Peyer's patch (tissue), 4 donors: ENCODE results near the gene SNX24. TPM values are rescaled to one million over a fixed set of nuclear protein-coding genes. Genes with fewer than 3 reads are reported as not detected.
"Not testable (repeated sequence)": the region's sequence is repeated elsewhere in the genome, so short reads cannot be mapped to it uniquely, and the experiment has no call there.

Experiments used
- DNase-seq, 3 donors: peaks; one replicate each; pipeline ENCODE4 v3.0.0-alpha.2; 2017 to 2019
- H3K27ac ChIP-seq, 4 donors: fragments of 200-600 bp; sonication (generic); one replicate each; pipeline ENCODE4 v1.5.1; 2016 to 2019
- H3K27me3 ChIP-seq, 2 donors: fragments of 200-600 bp; sonication (generic); one replicate each; pipeline ENCODE4 v1.5.1; 2019
- H3K36me3 ChIP-seq, 3 donors: fragments of 200-600 bp; sonication (generic); one replicate each; pipeline ENCODE4 v1.5.1; 2016 to 2019
- H3K4me1 ChIP-seq, 4 donors: fragments of 200-600 bp; sonication (generic); one replicate each; pipeline ENCODE4 v1.5.1; 2016 to 2019
- H3K4me3 ChIP-seq, 4 donors: fragments of 200-600 bp; sonication (generic); 1 replicate in 3 of 4; 2 replicates in 1 of 4; pipeline ENCODE4 v1.5.1; 2016 to 2019; ENCODE audit warnings: mild to moderate bottlenecking in 1 of 4
- H3K9me3 ChIP-seq, 4 donors: fragments of 200-600 bp; sonication (generic); one replicate each; pipeline ENCODE4 v1.5.1; 2016 to 2019; ENCODE audit warnings: mild to moderate bottlenecking in 1 of 4
- CTCF ChIP-seq, 6 experiments: fragments of 450-650 bp in 4 of 6; fragments of 200-600 bp in 2 of 6; sonication (generic) in 1 of 6; IDR thresholded peaks; one replicate each; pipeline ENCODE4 v1.5.1; 2017 to 2019; ENCODE audit warnings: antibody characterized with exemption in 6 of 6, mild to moderate bottlenecking in 3 of 6, moderate library complexity in 1 of 6
- POLR2A ChIP-seq, 2 donors: fragments of 450-650 bp; IDR thresholded peaks; one replicate each; pipeline ENCODE4 v1.5.1; 2017; ENCODE audit warnings: antibody characterized with exemption in 2 of 2, mild to moderate bottlenecking in 2 of 2, moderate library complexity in 2 of 2
- total RNA-seq, 4 donors: library from RNA; depleted of rRNA; stranded (reverse); fragments of >200 nt; gene quantifications; one replicate each; pipeline ENCODE4 v1.1.0, GENCODE V29; 2016

Gene SNX24
- total RNA-seq, 4 donors from 2014 or later = 19.4 to 45.5 (median 29.3) TPM

- Histone ChIP-seq H3K27ac (no peak overlapping the region), H3K4me1 (no peaks in the 10 kb centered on the region), H3K27me3 (no peaks in the 10 kb centered on the region), H3K4me3 (no peak overlapping the region), H3K9me3 (no peaks in the 10 kb centered on the region), H3K36me3 (no peaks in the 10 kb centered on the region)
- DNase-seq = no peak
- TF ChIP-seq POLR2A (IDR thresholded peaks at IDR 0.05) (no peak), CTCF (IDR thresholded peaks at IDR 0.05) (no peak)
These were observed 127.5 kb downstream of the SNX24 start for GRCh38 chr5:122972877-122973276.

GRCh38 chr5:122973759-122974158, 128.3 kb downstream of the SNX24 start:
- H3K27ac ChIP-seq, H3K9me3 ChIP-seq: not testable (repeated sequence)

GRCh38 chr5:122974251-122974650, 128.8 kb downstream of the SNX24 start:
- not testable (repeated sequence) for H3K27ac ChIP-seq, H3K27me3 ChIP-seq, H3K4me3 ChIP-seq, H3K4me1 ChIP-seq, H3K36me3 ChIP-seq, H3K9me3 ChIP-seq, DNase-seq

More at GRCh38 chr5:122973759-122974158, 128.3 kb downstream of the SNX24 start:
- not testable (repeated sequence) for DNase-seq, H3K4me3 ChIP-seq, H3K27me3 ChIP-seq, H3K4me1 ChIP-seq, H3K36me3 ChIP-seq

- Histone ChIP-seq H3K4me3 (no peak overlapping the region), H3K27me3 (no peaks in the 10 kb centered on the region), H3K36me3 (no peaks in the 10 kb centered on the region), H3K27ac (no peak overlapping the region), H3K4me1 (no peaks in the 10 kb centered on the region), H3K9me3 (no peaks in the 10 kb centered on the region)
- TF ChIP-seq CTCF (IDR thresholded peaks at IDR 0.05) (no peak), POLR2A (IDR thresholded peaks at IDR 0.05) (no peak)
- no peak for DNase-seq
These were observed 131.9 kb downstream of the SNX24 start for GRCh38 chr5:122977319-122977718.

- no peaks in the 10 kb centered on the region for H3K4me1 ChIP-seq
- H3K27me3 ChIP-seq = no peaks in the 10 kb centered on the region
- H3K27ac ChIP-seq = no peak overlapping the region
- no peaks in the 10 kb centered on the region for H3K36me3 ChIP-seq
- TF ChIP-seq POLR2A (IDR thresholded peaks at IDR 0.05) (no peak), CTCF (IDR thresholded peaks at IDR 0.05) (no peak)
- no peaks in the 10 kb centered on the region for H3K9me3 ChIP-seq
- no peak overlapping the region for H3K4me3 ChIP-seq
- DNase-seq = no peak
These were observed 132.7 kb downstream of the SNX24 start for GRCh38 chr5:122978068-122978467.

- no peak for TF ChIP-seq CTCF (IDR thresholded peaks at IDR 0.05)
- no peak for TF ChIP-seq POLR2A (IDR thresholded peaks at IDR 0.05)
- no peaks in the 10 kb centered on the region for H3K4me1 ChIP-seq
- H3K27me3 ChIP-seq = no peaks in the 10 kb centered on the region
- no peaks in the 10 kb centered on the region for H3K9me3 ChIP-seq
- H3K4me3 ChIP-seq = no peak overlapping the region
- H3K36me3 ChIP-seq = no peaks in the 10 kb centered on the region
- no peak overlapping the region for H3K27ac ChIP-seq
- no peak for DNase-seq
These were observed 133.4 kb downstream of the SNX24 start for GRCh38 chr5:122978644-122979297.

GRCh38 chr5:122981846-122982245, 136.4 kb downstream of the SNX24 start:
- H3K4me1 ChIP-seq = no peaks in the 10 kb centered on the region
- H3K9me3 ChIP-seq = no peaks in the 10 kb centered on the region
- no peaks in the 10 kb centered on the region for H3K27me3 ChIP-seq
- no peak for TF ChIP-seq CTCF (IDR thresholded peaks at IDR 0.05)
- no peak for TF ChIP-seq POLR2A (IDR thresholded peaks at IDR 0.05)
- H3K36me3 ChIP-seq = no peaks in the 10 kb centered on the region
- no peak overlapping the region for H3K27ac ChIP-seq
- no peak overlapping the region for H3K4me3 ChIP-seq
- DNase-seq = no peak
